ENCODE results near the gene APOC3.

DNA sequence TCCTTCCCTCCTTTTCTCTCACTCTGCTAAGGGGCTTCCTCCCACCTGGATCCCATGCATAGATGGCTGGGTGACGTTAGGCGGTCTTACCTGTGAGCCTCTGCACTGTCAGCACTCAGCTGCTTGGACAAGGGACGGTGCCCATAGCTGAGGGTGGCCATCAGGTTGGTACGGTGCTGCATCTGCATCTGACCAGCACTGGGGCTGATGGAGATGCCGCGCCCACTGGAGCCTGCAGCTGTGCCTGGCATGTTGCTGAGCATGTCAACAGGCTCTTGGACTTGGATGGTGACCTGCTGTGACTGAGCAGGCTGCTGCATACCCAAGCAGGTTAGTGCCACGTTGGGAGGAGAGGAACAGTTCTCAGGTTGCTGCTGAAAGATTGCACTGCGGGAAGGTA, 29.5 kb downstream of the APOC3 start:
- TF ChIP-seq, protein P1, sequence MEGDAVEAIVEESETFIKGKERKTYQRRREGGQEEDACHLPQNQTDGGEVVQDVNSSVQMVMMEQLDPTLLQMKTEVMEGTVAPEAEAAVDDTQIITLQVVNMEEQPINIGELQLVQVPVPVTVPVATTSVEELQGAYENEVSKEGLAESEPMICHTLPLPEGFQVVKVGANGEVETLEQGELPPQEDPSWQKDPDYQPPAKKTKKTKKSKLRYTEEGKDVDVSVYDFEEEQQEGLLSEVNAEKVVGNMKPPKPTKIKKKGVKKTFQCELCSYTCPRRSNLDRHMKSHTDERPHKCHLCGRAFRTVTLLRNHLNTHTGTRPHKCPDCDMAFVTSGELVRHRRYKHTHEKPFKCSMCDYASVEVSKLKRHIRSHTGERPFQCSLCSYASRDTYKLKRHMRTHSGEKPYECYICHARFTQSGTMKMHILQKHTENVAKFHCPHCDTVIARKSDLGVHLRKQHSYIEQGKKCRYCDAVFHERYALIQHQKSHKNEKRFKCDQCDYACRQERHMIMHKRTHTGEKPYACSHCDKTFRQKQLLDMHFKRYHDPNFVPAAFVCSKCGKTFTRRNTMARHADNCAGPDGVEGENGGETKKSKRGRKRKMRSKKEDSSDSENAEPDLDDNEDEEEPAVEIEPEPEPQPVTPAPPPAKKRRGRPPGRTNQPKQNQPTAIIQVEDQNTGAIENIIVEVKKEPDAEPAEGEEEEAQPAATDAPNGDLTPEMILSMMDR (conservative IDR thresholded peaks at IDR 0.05 in 1 of 2, IDR thresholded peaks at IDR 0.05 in 1 of 2; ENCODE audit: low read depth in 1 of 2, low read length in 2 of 2), result no peak
- no peak for TF ChIP-seq EZH2 (IDR thresholded peaks at IDR 0.05; ENCODE audit: low read length, missing control alignments)

All from fibroblast of lung (primary cell).